Prostate gland (tissue), 2 donors: ENCODE data around the gene TSR1. TPM values are rescaled to one million over a fixed set of nuclear protein-coding genes. Genes with fewer than 3 reads are reported as not detected.

Experiments used
- DNase-seq: peaks from one replicate; pipeline ENCODE4 v3.0.0-alpha.2; 2019; ENCODE audit warnings: low spot score
- H3K27ac ChIP-seq, 2 donors: fragments of 200-600 bp; sonication (generic); 2 replicates each; pipeline ENCODE4 v1.5.1; 2017 to 2019
- H3K27me3 ChIP-seq: fragments of 200-600 bp; sonication (generic); replicated peaks from 2 replicates; pipeline ENCODE4 v1.5.1; 2019; ENCODE audit not compliant: insufficient read depth
- H3K36me3 ChIP-seq, 2 donors: fragments of 200-600 bp; sonication (generic); 1 replicate in 1 of 2; 2 replicates in 1 of 2; pipeline versions ENCODE4 v1.5.1 to v1.8.1; 2017 to 2019
- H3K4me1 ChIP-seq: fragments of 200-600 bp; sonication (generic); replicated peaks from 2 replicates; pipeline ENCODE4 v1.5.1; 2019
- H3K4me3 ChIP-seq, 2 donors: fragments of 200-600 bp; sonication (generic); 2 replicates each; pipeline ENCODE4 v1.5.1; 2017 to 2019
- H3K9me3 ChIP-seq: fragments of 200-600 bp; sonication (generic); 2 replicates; pipeline ENCODE4 v1.5.1; 2017
- CTCF ChIP-seq, 4 experiments: fragments of 200-600 bp in 2 of 4; fragments of 450-650 bp in 2 of 4; sonication (generic) in 2 of 4; IDR thresholded peaks; 1 replicate in 3 of 4; 2 replicates in 1 of 4; pipeline ENCODE4 v1.5.1; 2016 to 2019; ENCODE audit warnings: antibody characterized with exemption in 4 of 4, mild to moderate bottlenecking in 2 of 4, moderate library complexity in 2 of 4
- POLR2A ChIP-seq: fragments of 450-650 bp; IDR thresholded peaks from one replicate; pipeline ENCODE4 v1.6.1; 2016; ENCODE audit warnings: antibody characterized with exemption, mild to moderate bottlenecking
- POLR2AphosphoS5 ChIP-seq: sonication (generic); formaldehyde crosslinking; IDR thresholded peaks from one replicate; pipeline ENCODE4 v1.6.1; 2017; ENCODE audit warnings: antibody characterized with exemption
- WGBS: methylation state at CpG from one replicate; pipeline ENCODE4 v1.1.5; 2018; 5-methylcytosine and 5-hydroxymethylcytosine counted together
- intact Hi-C: fragments of 100-400 bp; cut with DNase I; formaldehyde crosslinking; loops from one replicate; pipeline ENCODE4 v1.14.2; 2022
- total RNA-seq, 2 donors: library from RNA; depleted of rRNA; stranded (reverse); fragments of >200 nt; gene quantifications; one replicate each; pipeline ENCODE4 v1.1.0, GENCODE V29; 2016

Gene TSR1
- total RNA-seq, 2 donors from 2014 or later: 34.8 to 42.9 TPM

- Histone ChIP-seq H3K27me3 (no peaks in the 10 kb centered on the region), H3K36me3 (peaks cover 3 to 6% of the 10 kb centered on the region in 2 donors), H3K4me1 (no peaks in the 10 kb centered on the region), H3K4me3 (no peak overlapping the region), H3K27ac (no peak overlapping the region), H3K9me3 (no peaks in the 10 kb centered on the region)
- TF ChIP-seq CTCF (IDR thresholded peaks at IDR 0.05) (no peak), POLR2A (no peak), POLR2AphosphoS5 (no peak)
- intact Hi-C loops: no loop called here
- DNase-seq: no peak
- WGBS: 91% methylated on average over 20 of the region's 20 CpGs
Measured at GRCh38 chr17:2365132-2365531, 28.9 kb upstream of the TSR1 start.

GRCh38 chr17:2364763-2365116 is 28.5 kb upstream of the TSR1 start:
- Histone ChIP-seq H3K36me3 (peaks cover 3 to 6% of the 10 kb centered on the region in 2 donors), H3K9me3 (no peaks in the 10 kb centered on the region), H3K27me3 (no peaks in the 10 kb centered on the region), H3K27ac (no peak overlapping the region), H3K4me1 (no peaks in the 10 kb centered on the region), H3K4me3 (no peak overlapping the region)
- intact Hi-C loops: no loop called here
- 83% methylated on average over 12 of the region's 12 CpGs for WGBS
- no peak for DNase-seq
- no peak for TF ChIP-seq CTCF (IDR thresholded peaks at IDR 0.05)
- TF ChIP-seq POLR2A: no peak
- no peak for TF ChIP-seq POLR2AphosphoS5

GRCh38 chr17:2363851-2364762 is 27.9 kb upstream of the TSR1 start:
- Histone ChIP-seq H3K27ac (no peak overlapping the region), H3K36me3 (peaks cover 3 to 6% of the 10 kb centered on the region in 2 donors), H3K9me3 (no peaks in the 10 kb centered on the region), H3K4me3 (no peak overlapping the region), H3K4me1 (no peaks in the 10 kb centered on the region), H3K27me3 (no peaks in the 10 kb centered on the region)
- 76% methylated on average over 26 of the region's 26 CpGs for WGBS
- no peak for DNase-seq
- no peak for TF ChIP-seq CTCF (IDR thresholded peaks at IDR 0.05)
- TF ChIP-seq POLR2A: no peak
- no peak for TF ChIP-seq POLR2AphosphoS5
- intact Hi-C loops: no loop called here

GRCh38 chr17:2363318-2363717 is 27.1 kb upstream of the TSR1 start:
- H3K9me3 ChIP-seq: no peaks in the 10 kb centered on the region
- H3K4me1 ChIP-seq: no peaks in the 10 kb centered on the region
- 95% methylated on average over 21 of the region's 21 CpGs for WGBS
- no peak for TF ChIP-seq CTCF (IDR thresholded peaks at IDR 0.05)
- no peak for TF ChIP-seq POLR2A
- no peak for TF ChIP-seq POLR2AphosphoS5
- no peak overlapping the region for H3K4me3 ChIP-seq
- intact Hi-C loops: no loop called here
- peaks cover 3 to 6% of the 10 kb centered on the region in 2 donors for H3K36me3 ChIP-seq
- no peak overlapping the region for H3K27ac ChIP-seq
- DNase-seq: no peak
- no peaks in the 10 kb centered on the region for H3K27me3 ChIP-seq

GRCh38 chr17:2362881-2363280 is 26.6 kb upstream of the TSR1 start:
- Histone ChIP-seq H3K36me3 (peaks cover 3 to 6% of the 10 kb centered on the region in 2 donors), H3K9me3 (no peaks in the 10 kb centered on the region), H3K27ac (no peak overlapping the region), H3K4me1 (no peaks in the 10 kb centered on the region), H3K4me3 (no peak overlapping the region), H3K27me3 (no peaks in the 10 kb centered on the region)
- intact Hi-C loops: no loop called here
- 97% methylated on average over 9 of the region's 14 CpGs for WGBS
- no peak for DNase-seq
- TF ChIP-seq POLR2AphosphoS5: no peak
- no peak for TF ChIP-seq POLR2A
- TF ChIP-seq CTCF (IDR thresholded peaks at IDR 0.05): no peak
